DMS153 treated with DMSO at 0.1 percent for 48 hours (cell line): ENCODE data around the gene COX15.
"Not testable (repeated sequence)": the region's sequence is repeated elsewhere in the genome, so short reads cannot be mapped to it uniquely, and the experiment has no call there.

Experiments
- DNase-seq: peaks from one replicate; lab custom pipeline; 2025; ENCODE audit not compliant: unreplicated experiment; lab: John Stamatoyannopoulos, UW

COX15 gene

GRCh38 chr10:99732033-99732842, at the start of gene COX15, which contains the start of gene CUTC:
Gene COX15 (minus strand): TSS chr10:99732127. CDS start chr10:99732049, 78 bp downstream.
Gene CUTC (plus strand): TSS chr10:99732234. CDS start chr10:99732349, 115 bp downstream.
- DNase-seq: peak; percentile 88

- no peak for DNase-seq
Measured at GRCh38 chr10:99779335-99779734, 47.4 kb upstream of the COX15 start.

GRCh38 chr10:99777918-99778714, 46.2 kb upstream of the COX15 start:
- DNase-seq: no peak

DNA sequence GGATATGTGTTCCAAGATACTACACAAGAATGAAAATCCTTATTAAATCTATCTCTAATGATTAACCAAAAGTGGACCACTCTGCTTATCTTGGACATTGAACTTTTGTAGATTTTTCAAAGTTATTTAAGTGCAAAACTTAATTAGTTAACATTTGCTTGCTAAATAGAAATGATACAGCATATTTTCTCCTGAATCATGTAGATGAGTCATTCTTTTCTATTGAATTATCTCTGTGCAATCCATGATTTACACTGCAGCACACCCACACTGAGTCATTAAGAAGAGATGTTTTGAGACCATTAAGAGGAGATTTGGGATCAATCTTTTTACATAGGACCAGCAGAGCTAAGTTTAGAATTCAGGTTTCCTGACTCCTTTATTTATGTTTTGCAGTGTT, 43.9 kb upstream of the COX15 start:
- DNase-seq: no peak

DNA sequence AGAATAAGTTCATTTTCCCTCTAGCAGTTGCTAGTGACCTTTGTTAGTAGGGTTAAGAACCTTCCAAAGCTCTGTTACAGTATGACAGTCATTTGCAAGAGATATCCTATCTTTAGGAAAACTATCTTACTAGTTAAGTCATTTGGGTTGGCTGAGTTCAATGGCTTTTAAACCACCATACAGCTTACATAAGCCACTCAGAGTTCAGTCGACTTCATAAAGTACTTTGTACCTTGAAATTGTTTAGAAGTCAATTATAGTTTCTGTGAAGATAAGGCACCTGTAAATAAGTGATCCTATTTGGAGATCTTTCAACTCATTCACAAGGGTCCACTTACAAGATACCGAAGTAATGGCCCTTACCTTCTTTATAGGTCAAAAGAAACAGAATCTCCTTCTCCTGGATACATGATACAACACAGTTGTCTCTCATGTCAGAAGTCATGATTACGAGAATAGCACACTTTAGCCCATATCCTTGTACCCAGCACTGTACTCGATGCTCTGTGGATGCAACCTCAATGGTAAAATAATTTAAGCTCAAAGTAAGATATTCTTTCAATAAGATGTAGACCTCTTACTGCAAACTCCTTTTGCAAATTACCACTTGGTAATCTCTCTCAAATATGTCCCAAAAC, 38.6 kb upstream of the COX15 start:
- no peak for DNase-seq

DNA sequence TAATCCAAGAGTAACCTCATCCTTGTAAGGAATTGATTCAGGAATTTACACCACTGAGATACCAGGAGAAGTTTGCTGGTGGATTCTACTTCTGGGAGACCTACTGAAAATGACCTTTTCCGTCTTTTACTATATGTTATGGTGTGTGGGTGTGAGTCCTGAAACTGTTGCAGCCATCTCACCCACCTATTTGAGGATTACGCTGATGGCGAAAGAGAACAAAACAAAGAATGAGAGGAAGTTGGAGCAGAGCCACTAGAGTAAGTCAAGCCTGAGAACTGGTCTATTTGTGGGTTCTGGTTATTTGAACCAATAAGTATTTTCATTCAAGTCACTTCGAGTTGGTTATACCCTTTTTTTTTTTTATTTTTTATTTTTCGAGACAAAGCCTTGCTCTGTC, 37.8 kb upstream of the COX15 start:
- no peak for DNase-seq

DNA sequence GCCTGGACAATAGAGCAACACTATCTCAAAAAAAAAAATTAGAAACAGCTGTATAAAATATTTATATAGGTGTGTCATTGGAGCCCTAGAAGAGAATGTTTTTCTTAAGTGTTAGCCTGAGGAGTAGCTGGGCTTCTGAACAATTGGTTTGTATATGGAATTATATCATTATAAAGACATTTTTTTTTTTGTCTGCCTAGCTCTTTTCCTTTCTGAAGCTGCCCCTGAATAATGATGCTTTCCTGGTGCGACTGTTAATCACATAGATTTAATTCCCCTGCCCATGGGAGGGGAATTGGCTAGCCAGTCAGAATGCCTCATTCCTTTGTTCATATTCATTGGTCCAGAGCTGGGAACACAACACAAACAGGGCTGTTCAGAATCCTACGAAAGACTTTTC, 36.6 kb upstream of the COX15 start:
- DNase-seq: no peak

GRCh38 chr10:99767901-99768300, 36.0 kb upstream of the COX15 start:
- no peak for DNase-seq

GRCh38 chr10:99766302-99766681, 34.4 kb upstream of the COX15 start:
- DNase-seq: no peak

DNA sequence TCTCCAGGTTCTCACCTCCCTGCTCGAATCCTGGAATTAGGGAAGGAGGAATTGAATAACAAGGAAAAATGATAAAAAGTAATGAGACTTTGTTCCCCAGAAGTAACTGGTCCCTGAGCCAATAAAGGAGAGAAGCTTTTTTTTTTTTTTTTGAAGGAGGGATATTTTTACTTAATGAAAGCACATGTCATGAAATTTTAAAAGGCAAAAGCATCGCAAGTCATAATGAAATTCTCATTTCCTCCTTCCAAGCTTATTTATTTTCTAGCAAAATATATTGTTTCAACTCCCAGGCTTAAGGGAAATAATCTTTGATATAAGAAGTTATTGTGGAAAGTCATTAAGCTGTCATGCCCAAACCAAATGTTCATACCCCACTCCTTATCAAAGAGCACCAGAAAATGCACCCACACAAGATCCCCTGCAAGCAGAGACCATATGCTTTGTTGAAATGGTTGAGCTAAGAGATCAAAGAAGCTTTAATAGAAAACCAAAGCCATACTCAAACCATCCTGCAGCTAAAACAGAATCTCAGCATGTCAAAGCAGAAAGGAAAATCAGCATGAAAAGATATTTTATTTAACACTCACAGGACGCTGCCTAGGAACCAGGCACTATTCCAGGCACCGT, 33.9 kb upstream of the COX15 start:
- no peak for DNase-seq

DNA sequence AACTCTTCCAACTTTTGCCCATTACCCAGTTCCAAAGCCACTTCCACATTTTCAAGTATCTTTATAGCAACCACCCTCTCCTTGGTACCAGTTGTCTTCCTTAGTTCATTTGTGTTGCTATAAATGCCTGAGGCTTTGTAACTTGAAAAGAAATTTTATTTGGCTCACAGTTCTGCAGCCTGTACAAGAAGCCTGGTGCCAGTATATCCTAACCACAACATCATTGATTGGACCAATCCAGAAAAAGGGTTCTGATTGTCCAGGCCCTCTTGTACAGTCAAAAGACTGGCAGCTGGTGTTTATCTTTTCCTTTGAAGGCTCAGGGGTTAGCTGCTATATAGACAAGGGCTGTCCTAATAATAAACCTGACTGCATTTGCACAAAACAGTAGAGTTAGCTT, 29.4 kb upstream of the COX15 start:
- DNase-seq: no peak

DNA sequence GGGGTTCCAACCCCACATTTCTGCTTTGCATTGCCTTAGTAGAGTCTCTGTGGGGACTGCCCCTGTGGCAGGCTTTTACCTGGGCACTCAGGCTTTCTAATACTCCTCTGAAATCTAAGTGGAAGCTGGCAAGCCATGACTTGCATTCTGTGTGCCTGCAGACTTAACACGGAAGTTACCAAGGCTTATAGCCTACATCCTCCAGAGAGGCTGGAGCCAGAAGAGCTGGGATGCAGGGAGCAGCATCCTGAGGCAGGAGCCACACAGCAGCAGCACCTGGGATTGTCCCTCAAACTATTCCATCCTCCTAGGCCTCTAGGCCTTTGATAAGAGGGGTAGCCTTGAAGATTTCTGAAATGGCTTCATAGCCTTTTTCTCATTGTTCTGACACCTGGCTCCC, 28.4 kb upstream of the COX15 start:
- no peak for DNase-seq

DNA sequence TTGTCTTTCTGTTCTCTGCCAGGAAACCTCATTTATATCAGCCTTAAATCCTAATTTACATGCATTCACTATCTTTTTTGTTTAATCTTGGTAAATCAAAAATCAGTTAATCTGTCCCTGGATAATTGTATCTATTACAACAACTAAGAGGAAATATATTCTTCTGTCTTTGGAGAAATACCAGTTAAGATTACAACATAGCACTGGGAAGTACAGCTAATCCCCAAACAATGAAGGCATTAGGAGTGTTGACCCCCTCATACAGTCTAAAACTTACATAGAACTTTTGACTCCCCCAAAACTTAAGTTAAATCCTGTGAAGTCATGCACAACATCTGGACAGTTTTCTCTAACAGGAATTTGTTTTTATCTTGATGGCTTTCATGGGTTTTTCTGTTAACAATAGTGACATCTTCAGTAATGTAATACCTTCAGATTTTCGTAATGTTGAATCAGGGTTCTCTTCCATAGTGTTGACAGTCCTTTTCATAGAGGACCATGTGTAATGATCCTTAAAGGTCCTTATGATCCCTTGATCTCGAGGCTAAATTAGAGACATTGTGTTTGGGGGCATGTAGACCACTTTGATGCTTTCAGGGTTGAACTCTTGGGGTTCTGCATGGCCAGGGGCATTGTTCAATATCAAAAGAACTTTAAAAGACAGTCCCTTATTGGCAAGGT, 26.4 kb upstream of the COX15 start:
- no peak for DNase-seq

- DNase-seq: no peak
Measured at GRCh38 chr10:99756159-99756558, 24.2 kb upstream of the COX15 start.

GRCh38 chr10:99754670-99755069, 22.7 kb upstream of the COX15 start:
- DNase-seq: no peak

- DNase-seq: no peak
Measured at GRCh38 chr10:99750641-99751040, 18.7 kb upstream of the COX15 start.

DNA sequence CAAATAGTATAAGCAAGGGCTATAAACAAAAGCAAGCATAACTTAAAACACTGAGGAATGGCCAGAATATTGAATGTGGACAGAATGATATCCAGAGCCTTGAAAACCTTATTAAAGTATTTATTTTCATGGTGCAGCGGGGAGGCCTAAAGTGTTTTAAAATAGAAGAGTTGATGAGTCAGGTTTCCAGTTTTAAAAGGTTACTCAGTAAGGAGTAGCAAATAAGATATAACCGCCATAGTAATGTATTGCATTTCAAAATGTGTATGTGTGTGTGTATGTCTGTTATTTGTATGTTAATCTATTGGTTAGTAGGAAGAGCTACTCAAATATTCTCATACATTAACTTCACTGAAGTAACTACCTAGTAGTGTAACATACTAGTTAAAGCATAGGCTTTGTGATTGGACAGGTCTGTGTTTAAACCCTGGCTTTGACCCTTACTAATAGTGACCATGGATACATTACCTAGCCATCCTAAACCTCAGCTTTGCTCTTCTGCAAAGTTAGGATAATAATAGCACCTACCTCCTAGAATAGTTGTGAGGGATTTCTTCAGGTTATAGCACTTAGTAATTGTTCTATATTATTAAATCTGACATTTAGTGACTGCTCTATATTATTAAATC, 17.0 kb upstream of the COX15 start:
- DNase-seq: no peak

DNA sequence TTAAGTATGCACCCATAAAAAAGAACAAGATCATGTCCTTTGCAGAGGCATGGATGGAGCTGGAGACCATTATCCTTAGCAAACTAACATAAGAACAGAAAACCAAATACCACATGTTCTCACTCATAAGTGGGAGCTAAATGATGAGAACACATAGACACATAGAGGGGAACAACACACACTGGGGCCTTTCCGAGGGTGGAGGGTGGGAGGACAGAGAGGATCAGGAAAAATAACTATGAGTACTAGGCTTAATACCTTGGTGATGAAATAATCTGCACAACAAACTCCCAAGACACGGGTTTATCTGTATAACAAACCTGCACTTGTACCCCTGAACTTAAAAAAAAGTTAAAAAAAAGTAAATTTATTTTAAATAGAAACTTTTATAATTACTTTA, 14.2 kb upstream of the COX15 start:
- not testable (repeated sequence) for DNase-seq

GRCh38 chr10:99743841-99744240, 11.9 kb upstream of the COX15 start:
- DNase-seq: no peak

- DNase-seq: no peak
Measured at GRCh38 chr10:99742701-99743100, 10.8 kb upstream of the COX15 start.
